Measurements from ENCODE around the gene NDUFA7.
"Not testable (repeated sequence)": the region's sequence is repeated elsewhere in the genome, so short reads cannot be mapped to it uniquely, and the experiment has no call there.

Gene NDUFA7

DNA sequence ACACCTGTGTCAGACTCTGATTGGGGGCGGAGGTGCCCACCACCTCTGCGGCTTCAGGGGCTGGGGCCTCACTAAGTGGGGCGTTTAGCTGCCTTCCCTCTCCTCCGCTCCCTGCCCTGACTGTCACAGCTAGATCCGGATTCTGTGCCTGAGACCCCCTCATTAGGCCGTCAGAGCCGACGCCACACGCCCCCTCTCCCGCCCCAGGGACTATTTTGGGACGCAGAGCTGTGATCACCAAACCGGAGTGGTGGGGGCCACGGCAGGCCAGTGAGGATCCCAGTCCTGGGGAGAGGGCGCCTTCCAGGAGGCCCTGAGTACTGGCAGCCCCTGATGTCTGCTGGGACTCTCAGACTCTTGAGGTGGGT is 21.1 kb upstream of the NDUFA7 start:
- H3K4me3 Mint-ChIP-seq, result no peak overlapping the region
- H3K27me3 Mint-ChIP-seq (ENCODE audit: low read depth, poor library complexity), result peaks cover 64% of the 10 kb centered on the region
- TF ChIP-seq, protein P1, sequence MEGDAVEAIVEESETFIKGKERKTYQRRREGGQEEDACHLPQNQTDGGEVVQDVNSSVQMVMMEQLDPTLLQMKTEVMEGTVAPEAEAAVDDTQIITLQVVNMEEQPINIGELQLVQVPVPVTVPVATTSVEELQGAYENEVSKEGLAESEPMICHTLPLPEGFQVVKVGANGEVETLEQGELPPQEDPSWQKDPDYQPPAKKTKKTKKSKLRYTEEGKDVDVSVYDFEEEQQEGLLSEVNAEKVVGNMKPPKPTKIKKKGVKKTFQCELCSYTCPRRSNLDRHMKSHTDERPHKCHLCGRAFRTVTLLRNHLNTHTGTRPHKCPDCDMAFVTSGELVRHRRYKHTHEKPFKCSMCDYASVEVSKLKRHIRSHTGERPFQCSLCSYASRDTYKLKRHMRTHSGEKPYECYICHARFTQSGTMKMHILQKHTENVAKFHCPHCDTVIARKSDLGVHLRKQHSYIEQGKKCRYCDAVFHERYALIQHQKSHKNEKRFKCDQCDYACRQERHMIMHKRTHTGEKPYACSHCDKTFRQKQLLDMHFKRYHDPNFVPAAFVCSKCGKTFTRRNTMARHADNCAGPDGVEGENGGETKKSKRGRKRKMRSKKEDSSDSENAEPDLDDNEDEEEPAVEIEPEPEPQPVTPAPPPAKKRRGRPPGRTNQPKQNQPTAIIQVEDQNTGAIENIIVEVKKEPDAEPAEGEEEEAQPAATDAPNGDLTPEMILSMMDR (IDR thresholded peaks at IDR 0.05), result no peak

GRCh38 chr19:8341504-8341903 is 20.3 kb upstream of the NDUFA7 start:
- DNase-seq; H3K9me3 Mint-ChIP-seq; H3K27ac Mint-ChIP-seq; H3K4me3 Mint-ChIP-seq; H3K36me3 Mint-ChIP-seq (ENCODE audit: low read depth): not testable (repeated sequence)
- H3K27me3 Mint-ChIP-seq (ENCODE audit: low read depth, poor library complexity), result peaks cover 69% of the 10 kb centered on the region
- H3K4me1 Mint-ChIP-seq, result peaks cover 36% of the 10 kb centered on the region

More for the DNA sequence above, 21.1 kb upstream of the NDUFA7 start:
- Mint-ChIP-seq H3K9me3 (no peaks in the 10 kb centered on the region), H3K36me3 (ENCODE audit: low read depth) (no peaks in the 10 kb centered on the region), H3K4me1 (peaks cover 36% of the 10 kb centered on the region), H3K27ac (no peak overlapping the region)
- no peak for DNase-seq

GRCh38 chr19:8340341-8341096 is 19.3 kb upstream of the NDUFA7 start:
- DNase-seq, result peak; percentile 48
- TF ChIP-seq, protein P1 (IDR thresholded peaks at IDR 0.05), result peak; percentile 15
- peak overlapping the region; percentile 88 for H3K27ac Mint-ChIP-seq
- peak overlapping the region; percentile 62 for H3K4me3 Mint-ChIP-seq
- peaks cover 79% of the 10 kb centered on the region for H3K27me3 Mint-ChIP-seq (ENCODE audit: low read depth, poor library complexity)
- H3K4me1 Mint-ChIP-seq, result peaks cover 36% of the 10 kb centered on the region
- H3K9me3 Mint-ChIP-seq, result no peaks in the 10 kb centered on the region
- no peaks in the 10 kb centered on the region for H3K36me3 Mint-ChIP-seq (ENCODE audit: low read depth)

DNA sequence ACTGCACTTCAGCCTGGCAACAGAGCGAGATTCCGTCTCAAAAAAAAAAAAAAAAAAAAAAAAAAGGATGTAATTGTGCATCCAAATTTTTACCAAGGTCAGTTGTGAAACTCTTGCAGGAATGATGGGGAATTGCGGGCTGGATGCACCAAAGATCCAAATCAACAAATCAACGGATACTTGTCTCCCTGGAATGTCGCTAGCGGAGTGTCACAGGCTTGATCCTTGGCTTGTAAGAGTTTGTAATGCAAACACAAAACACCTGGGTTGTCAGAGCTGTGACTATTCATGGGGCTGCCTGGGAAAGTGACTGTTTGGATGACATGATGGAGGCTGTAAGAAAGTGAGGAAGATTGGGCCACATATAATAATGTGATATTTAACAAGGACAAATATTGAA is 17.7 kb upstream of the NDUFA7 start:
- Mint-ChIP-seq H3K27ac (no peak overlapping the region), H3K9me3 (no peaks in the 10 kb centered on the region), H3K4me1 (peaks cover 36% of the 10 kb centered on the region), H3K36me3 (ENCODE audit: low read depth) (no peaks in the 10 kb centered on the region), H3K4me3 (no peak overlapping the region), H3K27me3 (ENCODE audit: low read depth, poor library complexity) (peaks cover 74% of the 10 kb centered on the region)
- no peak for DNase-seq
- TF ChIP-seq, protein P1 (IDR thresholded peaks at IDR 0.05), result no peak

DNA sequence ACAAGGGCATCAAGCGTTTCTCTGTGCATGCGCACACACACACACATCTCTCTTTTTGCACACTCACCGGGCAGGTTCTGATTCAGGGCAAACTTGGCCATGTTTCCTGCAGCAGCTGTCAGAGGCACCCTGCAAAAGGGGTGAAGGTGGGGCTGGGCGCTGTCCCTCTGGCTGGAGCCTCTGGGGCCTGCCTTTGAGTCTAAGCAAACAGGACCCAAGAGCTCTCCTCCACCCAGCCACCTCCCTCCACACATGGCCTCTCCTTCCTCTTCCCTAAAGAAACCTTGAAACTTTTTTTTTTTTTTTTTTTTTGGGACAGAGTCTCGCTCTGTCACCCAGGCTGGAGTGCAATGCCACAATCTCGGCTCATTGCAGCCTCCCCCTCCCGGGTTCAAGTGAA is 16.6 kb upstream of the NDUFA7 start:
- TF ChIP-seq, protein P1 (IDR thresholded peaks at IDR 0.05), result no peak
- Mint-ChIP-seq H3K36me3 (ENCODE audit: low read depth) (no peaks in the 10 kb centered on the region), H3K4me3 (no peak overlapping the region), H3K9me3 (no peaks in the 10 kb centered on the region), H3K27me3 (ENCODE audit: low read depth, poor library complexity) (peaks cover 75% of the 10 kb centered on the region), H3K4me1 (peaks cover 36% of the 10 kb centered on the region), H3K27ac (no peak overlapping the region)
- DNase-seq, result no peak

DNA sequence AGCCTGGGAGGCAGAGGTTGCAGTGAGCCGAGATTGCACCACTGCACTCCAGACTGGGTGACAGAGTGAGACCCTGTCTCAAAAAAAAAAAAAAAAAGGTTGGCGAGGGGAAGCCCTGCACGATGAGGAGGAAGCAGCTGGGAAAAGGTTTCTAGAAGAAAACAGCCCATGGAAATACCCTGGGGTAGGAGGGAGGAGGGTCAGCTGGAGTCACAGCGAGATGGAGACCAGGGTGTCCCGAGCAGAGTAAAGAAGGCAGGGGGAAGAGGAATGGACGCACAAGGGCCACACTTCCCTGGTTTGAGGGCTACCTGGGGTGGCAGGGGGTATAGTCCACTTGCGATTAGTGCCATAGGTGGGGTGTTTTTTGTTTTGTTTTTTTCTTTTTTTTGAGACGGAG is 15.5 kb upstream of the NDUFA7 start:
- TF ChIP-seq, protein P1 (IDR thresholded peaks at IDR 0.05), result no peak
- Mint-ChIP-seq H3K27me3 (ENCODE audit: low read depth, poor library complexity) (peaks cover 75% of the 10 kb centered on the region), H3K9me3 (no peaks in the 10 kb centered on the region), H3K36me3 (ENCODE audit: low read depth) (no peaks in the 10 kb centered on the region), H3K4me3 (no peak overlapping the region), H3K27ac (no peak overlapping the region), H3K4me1 (peaks cover 34% of the 10 kb centered on the region)
- no peak for DNase-seq
